HG03159 (cell line): ENCODE data around the gene KCNIP3.
"Not testable (repeated sequence)": the region's sequence is repeated elsewhere in the genome, so short reads cannot be mapped to it uniquely, and the experiment has no call there.

ENCODE experiments used
- ATAC-seq: cut with Tn5 transposase; IDR thresholded peaks from one replicate; pipeline ENCODE4 v1.9.1; 2021; ENCODE audit warnings: mild to moderate bottlenecking, moderate library complexity; ENCODE audit not compliant: unreplicated experiment

The KCNIP3 gene

DNA sequence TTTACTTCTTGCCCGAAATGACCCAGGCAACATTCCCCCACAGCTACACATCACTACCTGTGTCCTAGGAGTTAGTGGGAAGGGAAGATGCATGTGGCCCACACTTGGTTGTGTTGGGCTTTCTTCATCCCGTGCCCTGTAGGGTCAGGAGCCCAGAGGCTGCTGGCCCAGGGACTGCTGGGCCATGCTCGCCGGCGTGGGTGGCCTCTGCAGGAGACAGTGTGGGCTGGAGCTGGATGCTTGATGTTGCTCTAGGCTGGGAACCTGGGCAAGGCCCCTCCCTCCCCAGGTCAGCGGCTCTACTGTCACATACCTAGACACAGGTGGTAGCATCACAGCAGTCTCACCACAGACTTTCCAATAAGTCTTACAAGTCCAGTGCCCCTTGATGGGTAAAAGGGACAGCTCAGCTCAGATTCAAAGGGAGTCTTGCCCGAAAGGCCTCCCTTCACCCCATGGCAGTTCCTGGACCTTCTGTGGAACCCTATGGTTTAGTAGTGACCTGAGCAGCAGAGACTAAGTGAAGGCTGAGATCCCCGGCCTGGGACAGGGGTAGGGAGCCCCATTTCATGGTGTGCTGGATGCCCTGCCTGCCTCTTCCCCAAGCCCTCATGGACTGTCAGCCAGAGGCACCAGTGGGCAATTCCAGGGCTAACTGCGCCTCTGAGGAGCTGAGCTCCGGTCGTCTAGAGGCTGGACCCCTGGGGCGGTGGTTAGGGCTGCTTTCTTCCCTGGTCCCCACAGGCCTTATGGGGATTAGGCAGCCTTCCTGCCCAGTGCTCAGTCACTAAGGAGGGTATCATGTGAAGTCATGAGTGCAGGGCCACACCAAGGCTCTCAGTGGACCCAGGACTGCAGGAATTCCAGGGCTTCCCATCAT, 59.9 kb downstream of the KCNIP3 start:
- no peak for ATAC-seq

DNA sequence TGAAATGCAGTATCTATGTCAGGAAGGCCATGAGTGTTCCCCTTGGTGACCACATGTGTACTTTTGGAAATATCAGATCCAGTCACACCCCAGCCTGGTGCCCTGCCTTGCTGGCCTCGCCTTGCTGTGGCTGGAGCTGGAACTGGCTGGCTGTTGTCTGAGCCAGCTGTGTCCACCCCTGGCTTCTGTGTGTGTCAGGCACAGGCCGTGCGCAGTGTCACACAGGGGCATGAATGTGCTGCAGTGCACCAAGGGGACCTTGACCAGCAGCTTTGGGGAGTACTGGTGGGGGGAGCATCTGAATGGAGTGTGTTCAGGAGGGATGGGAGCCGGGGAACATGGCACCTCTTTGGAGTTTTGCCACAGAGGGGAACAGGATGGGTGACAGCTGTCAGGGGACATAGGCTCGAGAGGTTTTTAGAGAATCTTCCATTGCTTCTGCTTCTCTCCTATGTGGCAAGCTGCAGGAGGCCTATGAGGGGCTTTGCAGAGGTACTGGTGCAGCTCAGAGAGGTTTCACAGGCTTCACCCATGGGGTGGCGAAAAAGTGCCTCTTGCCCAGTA, 60.7 kb downstream of the KCNIP3 start:
- ATAC-seq = no peak

GRCh38 chr2:95359031-95359430, 61.9 kb downstream of the KCNIP3 start:
- ATAC-seq = no peak

GRCh38 chr2:95359501-95359930, 62.4 kb downstream of the KCNIP3 start:
- ATAC-seq = no peak

GRCh38 chr2:95361216-95361980, 64.3 kb downstream of the KCNIP3 start:
- no peak for ATAC-seq

- no peak for ATAC-seq
These were observed 65.3 kb downstream of the KCNIP3 start for GRCh38 chr2:95362486-95362885.

GRCh38 chr2:95366514-95366913, 69.4 kb downstream of the KCNIP3 start:
- no peak for ATAC-seq

- ATAC-seq = no peak
These were observed 75.2 kb downstream of the KCNIP3 start for GRCh38 chr2:95372216-95372829.

GRCh38 chr2:95372845-95373244, 75.7 kb downstream of the KCNIP3 start:
- ATAC-seq = no peak

GRCh38 chr2:95374029-95374428, 76.9 kb downstream of the KCNIP3 start:
- ATAC-seq = no peak

- no peak for ATAC-seq
These were observed 77.3 kb downstream of the KCNIP3 start for GRCh38 chr2:95374451-95374920.

DNA sequence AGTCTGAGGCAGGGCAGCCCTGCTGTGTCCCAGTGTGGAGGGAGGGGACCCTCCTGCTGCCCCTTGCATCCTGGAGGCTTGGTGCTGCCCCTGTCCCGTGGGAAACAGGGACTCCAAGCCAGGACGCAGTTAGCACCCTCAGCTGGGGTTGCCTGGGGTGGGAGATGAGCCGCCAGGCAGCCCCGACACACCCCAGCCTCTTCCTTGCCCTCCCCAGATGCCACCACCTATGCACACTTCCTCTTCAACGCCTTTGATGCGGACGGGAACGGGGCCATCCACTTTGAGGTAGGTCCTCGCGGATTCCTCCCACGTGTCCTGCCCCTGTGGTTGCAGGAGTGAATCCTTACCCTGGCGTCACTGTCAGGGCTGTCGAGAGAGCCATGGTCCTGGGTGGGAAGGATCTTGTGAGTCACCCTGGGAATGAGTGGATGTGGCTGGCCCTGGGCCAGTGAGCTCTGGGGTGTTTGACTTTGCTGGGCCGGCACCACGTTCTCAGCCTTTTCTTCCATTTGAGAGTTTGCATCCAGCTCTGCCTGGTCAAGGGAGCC, 77.8 kb downstream of the KCNIP3 start:
- no peak for ATAC-seq

DNA sequence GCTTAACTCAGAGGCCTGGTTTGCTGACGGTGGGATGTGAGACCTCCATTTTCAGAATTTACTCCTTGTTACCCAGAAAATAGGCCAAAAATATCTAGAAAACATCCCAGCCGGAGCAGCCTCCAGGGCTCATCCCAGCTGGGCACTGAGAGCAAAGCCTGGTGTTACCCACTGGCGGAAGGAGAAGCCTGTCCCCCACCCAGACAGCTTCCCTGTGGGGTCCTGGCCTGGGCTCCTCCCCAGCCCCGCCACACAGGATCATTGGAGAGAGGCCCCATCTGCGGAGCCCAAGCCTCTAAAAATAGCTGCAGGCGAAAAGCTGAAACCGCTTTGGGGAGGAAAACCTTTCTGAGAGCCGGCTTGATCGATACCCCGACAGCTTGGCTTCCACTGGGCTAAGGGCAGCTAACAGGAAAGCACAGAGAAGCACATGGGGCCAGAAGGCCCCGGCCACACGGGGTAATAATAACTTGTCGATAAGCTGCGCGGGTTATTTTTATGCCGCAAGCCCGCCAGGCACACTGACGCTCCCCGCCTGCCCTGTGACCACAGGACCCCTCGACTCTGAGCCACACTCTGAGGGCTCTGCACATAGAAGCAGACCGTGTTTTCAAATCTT, 78.5 kb downstream of the KCNIP3 start:
- no peak for ATAC-seq

- no peak for ATAC-seq
These were observed 79.4 kb downstream of the KCNIP3 start for GRCh38 chr2:95376311-95377215.

DNA sequence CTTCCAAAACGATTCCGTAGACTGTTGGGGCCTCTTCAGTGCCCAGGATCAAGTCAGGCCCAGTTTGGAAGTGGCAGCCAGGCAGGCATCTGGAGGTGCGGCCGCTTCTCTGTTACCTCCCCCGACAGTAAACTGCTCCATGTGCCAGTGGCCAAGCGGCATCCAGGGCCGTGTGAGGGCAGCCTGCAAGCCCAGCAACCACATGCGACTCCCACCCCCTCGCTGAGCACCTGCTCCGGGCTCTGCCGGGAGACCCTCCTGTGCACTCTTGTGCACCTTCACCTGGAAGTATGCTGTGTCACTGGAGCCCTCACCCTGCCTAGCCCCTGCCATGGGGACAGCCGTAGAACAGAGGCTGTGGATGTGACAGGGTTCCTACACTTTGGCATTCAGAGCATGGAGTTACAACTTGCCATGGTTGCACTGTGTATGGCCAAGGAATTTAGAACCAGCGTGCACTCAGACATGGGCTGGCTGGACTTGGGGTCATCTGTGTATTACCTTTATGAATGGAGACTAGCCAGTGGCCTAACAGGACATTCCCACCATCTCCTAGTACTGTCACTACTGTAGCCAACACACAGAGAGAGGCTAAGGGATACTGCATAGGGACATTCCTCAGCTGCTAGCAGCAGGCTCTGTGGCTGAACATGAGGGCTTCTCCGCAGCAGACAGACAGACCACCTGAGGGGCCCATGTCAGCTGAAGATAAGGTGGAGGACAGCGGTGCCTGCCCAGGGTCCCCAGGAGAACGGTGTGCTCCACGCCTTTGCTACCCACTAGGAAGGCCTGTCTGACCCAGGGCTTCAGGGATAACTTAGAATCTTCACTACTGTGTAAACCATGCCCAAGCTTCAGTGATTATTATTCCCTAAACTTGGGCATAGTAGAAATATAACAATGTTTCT, 80.3 kb downstream of the KCNIP3 start:
- no peak for ATAC-seq

GRCh38 chr2:95378281-95378680, 81.1 kb downstream of the KCNIP3 start:
- ATAC-seq = not testable (repeated sequence)

DNA sequence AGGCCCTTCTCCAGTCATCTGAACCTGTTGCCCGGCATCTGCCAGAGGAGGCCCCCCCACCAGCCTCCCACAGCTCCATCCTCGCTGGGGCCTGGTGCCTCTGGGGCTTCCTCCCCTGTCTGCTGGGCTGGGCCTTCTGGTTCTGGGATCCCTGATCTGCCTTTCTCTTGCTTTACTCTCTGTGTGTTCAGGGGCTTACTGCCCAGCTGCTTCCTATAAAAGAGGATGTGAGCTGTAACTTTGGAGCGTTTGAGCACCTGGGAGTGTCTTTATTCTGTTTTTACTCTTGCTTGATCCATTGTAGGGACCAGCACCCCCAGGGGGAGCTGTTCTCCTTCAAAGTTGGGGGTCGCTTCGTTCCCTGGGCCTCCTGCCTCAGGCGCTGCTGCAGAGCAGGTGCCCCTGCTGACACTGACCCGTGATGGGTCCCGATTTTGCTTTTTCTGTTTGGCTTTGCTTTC, 82.3 kb downstream of the KCNIP3 start:
- ATAC-seq = no peak

GRCh38 chr2:95380280-95380679, 83.1 kb downstream of the KCNIP3 start:
- ATAC-seq = no peak
